Measurements from ENCODE around the gene VWA5B1. TPM values are rescaled to one million over a fixed set of nuclear protein-coding genes. Genes with fewer than 3 reads are reported as not detected.

The VWA5B1 gene
- not detected for total RNA-seq

DNA sequence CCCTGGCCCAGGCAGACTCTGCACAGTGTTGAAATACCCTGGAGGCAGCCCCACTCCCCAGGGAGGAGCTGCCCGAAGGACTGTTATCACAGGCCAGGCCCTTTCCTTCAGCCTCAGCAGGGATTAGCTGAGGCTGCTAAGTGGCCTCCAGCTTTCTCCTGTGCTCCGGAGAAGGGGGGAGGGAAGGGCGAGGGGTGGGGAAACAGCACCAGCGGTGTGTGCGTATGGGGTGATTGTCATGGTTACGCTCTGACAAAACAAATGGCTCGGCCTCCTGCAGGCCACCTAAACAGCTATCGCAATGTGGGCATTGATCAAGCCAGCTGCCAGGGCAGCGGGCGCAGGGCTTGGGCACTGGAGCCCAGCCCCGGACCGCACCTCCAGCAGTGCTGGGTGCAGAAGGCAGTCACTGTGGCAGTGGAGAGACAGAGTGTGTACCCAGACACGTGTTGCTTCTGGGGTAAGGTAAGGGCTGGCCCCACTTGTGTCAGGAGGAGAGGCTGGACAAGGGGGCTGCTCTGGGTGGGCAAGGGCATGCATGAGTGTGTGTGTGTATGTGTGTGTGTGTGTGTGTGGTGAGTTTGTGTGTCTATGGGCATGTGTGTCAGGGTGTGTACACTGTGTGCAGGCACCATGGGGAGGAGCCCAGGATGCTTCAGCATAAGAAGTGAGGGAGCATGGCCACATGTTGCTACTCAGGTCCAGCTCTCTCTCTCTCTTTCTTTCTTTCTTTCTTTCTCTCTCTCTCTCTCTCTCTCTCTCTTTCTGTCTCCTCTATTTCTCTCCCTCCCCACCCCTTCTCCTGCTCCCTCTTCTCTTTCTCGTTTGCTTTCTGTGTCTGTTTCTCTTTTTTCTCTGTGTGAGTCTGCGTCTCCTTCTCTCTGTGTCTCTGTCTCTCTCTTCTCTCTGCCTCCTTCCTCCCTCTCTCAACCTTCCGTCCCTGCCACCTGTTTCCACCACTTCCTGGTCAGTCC, at the start of gene VWA5B1:
Gene VWA5B1, plus strand, starts transcription at position 252 of the 974 bp plus-strand sequence. CDS start 19,727 bp downstream, outside the sequence.
- POLR2A ChIA-PET = no interaction called here
- H3K4me3 Mint-ChIP-seq = peak within 1 kb of the TSS; percentile 8
- H3K4me1 Mint-ChIP-seq (ENCODE audit: low read depth) = peaks cover 11% of the 10 kb centered on the region
- no peak for DNase-seq
- H3K27ac Mint-ChIP-seq = no peak within 1 kb of the TSS
- ATAC-seq = no peak
- CTCF ChIA-PET = no interaction called here
- peaks cover 49% of the 10 kb centered on the region for H3K27me3 Mint-ChIP-seq
- no peaks in the 10 kb centered on the region for H3K9me3 Mint-ChIP-seq
- H3K36me3 Mint-ChIP-seq (ENCODE audit: low read depth) = no peaks in the 10 kb centered on the region
- TF ChIP-seq, protein P1, sequence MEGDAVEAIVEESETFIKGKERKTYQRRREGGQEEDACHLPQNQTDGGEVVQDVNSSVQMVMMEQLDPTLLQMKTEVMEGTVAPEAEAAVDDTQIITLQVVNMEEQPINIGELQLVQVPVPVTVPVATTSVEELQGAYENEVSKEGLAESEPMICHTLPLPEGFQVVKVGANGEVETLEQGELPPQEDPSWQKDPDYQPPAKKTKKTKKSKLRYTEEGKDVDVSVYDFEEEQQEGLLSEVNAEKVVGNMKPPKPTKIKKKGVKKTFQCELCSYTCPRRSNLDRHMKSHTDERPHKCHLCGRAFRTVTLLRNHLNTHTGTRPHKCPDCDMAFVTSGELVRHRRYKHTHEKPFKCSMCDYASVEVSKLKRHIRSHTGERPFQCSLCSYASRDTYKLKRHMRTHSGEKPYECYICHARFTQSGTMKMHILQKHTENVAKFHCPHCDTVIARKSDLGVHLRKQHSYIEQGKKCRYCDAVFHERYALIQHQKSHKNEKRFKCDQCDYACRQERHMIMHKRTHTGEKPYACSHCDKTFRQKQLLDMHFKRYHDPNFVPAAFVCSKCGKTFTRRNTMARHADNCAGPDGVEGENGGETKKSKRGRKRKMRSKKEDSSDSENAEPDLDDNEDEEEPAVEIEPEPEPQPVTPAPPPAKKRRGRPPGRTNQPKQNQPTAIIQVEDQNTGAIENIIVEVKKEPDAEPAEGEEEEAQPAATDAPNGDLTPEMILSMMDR (IDR thresholded peaks at IDR 0.05) = no peak
- intact Hi-C loops (cut with micrococcal nuclease) = no loop called here

- CTCF ChIA-PET = interaction anchor here (1.0 kb wide), 1 partner anchor 119 kb away, joined by 3 read pairs; no protein-coding TSS in a partner anchor
- Mint-ChIP-seq H3K36me3 (ENCODE audit: low read depth) (no peaks in the 10 kb centered on the region), H3K9me3 (no peaks in the 10 kb centered on the region), H3K4me1 (ENCODE audit: low read depth) (peaks cover under 1% of the 10 kb centered on the region), H3K27me3 (peaks cover 29% of the 10 kb centered on the region), H3K4me3 (no peak overlapping the region), H3K27ac (no peak overlapping the region)
- TF ChIP-seq, protein P1 (IDR thresholded peaks at IDR 0.05) = no peak
- no peak for ATAC-seq
- intact Hi-C loops (cut with micrococcal nuclease) = no loop called here
- POLR2A ChIA-PET = interaction anchor here (0.5 to 1.1 kb wide), 2 partner anchors 10 to 1141 kb away, joined by 3 to 4 read pairs; no protein-coding TSS in a partner anchor
- DNase-seq = no peak
These were observed 47.7 kb upstream of the VWA5B1 start for GRCh38 chr1:20242890-20243479.

- TF ChIP-seq, protein P1 (IDR thresholded peaks at IDR 0.05) = no peak
- H3K4me3 Mint-ChIP-seq = peak overlapping the region; percentile 26
- DNase-seq = peak; percentile 75
- peaks cover 22% of the 10 kb centered on the region for H3K4me1 Mint-ChIP-seq (ENCODE audit: low read depth)
- intact Hi-C loops (cut with micrococcal nuclease) = no loop called here
- peak; percentile 92 for ATAC-seq
- H3K27me3 Mint-ChIP-seq = peaks cover 4% of the 10 kb centered on the region
- H3K36me3 Mint-ChIP-seq (ENCODE audit: low read depth) = no peaks in the 10 kb centered on the region
- no peaks in the 10 kb centered on the region for H3K9me3 Mint-ChIP-seq
- ChIA-PET POLR2A (no interaction called here), CTCF (interaction anchor here (1.2 to 1.5 kb wide), 2 partner anchors 11 to 113 kb away, joined by 4 read pairs; no protein-coding TSS in a partner anchor)
- peak overlapping the region; percentile 97 for H3K27ac Mint-ChIP-seq
These were observed 41.6 kb upstream of the VWA5B1 start for GRCh38 chr1:20248971-20249612.

GRCh38 chr1:20250340-20250989, 40.2 kb upstream of the VWA5B1 start:
- H3K27ac Mint-ChIP-seq = peak overlapping the region; percentile 1
- ATAC-seq = no peak
- peaks cover 22% of the 10 kb centered on the region for H3K4me1 Mint-ChIP-seq (ENCODE audit: low read depth)
- TF ChIP-seq, protein P1 (IDR thresholded peaks at IDR 0.05) = no peak
- peak; percentile 46 for DNase-seq
- POLR2A ChIA-PET = no interaction called here
- H3K9me3 Mint-ChIP-seq = no peaks in the 10 kb centered on the region
- no peak overlapping the region for H3K4me3 Mint-ChIP-seq
- H3K27me3 Mint-ChIP-seq = peaks cover 4% of the 10 kb centered on the region
- CTCF ChIA-PET = interaction anchor here (0.6 to 2.1 kb wide), 7 partner anchors 9 to 1357 kb away, joined by 3 to 8 read pairs (median 3); no protein-coding TSS in a partner anchor
- no peaks in the 10 kb centered on the region for H3K36me3 Mint-ChIP-seq (ENCODE audit: low read depth)
- intact Hi-C loops (cut with micrococcal nuclease) = no loop called here
